Activated B cell treated with CpG ODN at 0.5 μM for 24 hours (primary cell): ENCODE data around the gene FRZB. TPM values are rescaled to one million over a fixed set of nuclear protein-coding genes. Genes with fewer than 3 reads are reported as not detected.
"Not testable (repeated sequence)": the region's sequence is repeated elsewhere in the genome, so short reads cannot be mapped to it uniquely, and the experiment has no call there.

ENCODE experiments used
- ATAC-seq: fragments of 200-7000 bp; cut with Tn5 transposase; one replicate; pipeline ENCODE4 v1.10.0; 2021; ENCODE audit warnings: low read depth, mild to moderate bottlenecking, moderate library complexity
- CTCF ChIA-PET: fragments of 350-600 bp; sonication (Branson Sonifier 250); formaldehyde crosslinking; loops from one replicate; lab custom pipeline; 2021; ENCODE audit warnings: antibody characterized with exemption; lab: Charles Lee
- POLR2A ChIA-PET: fragments of 350-600 bp; sonication (Branson Sonifier 250); formaldehyde crosslinking; loops from one replicate; lab custom pipeline; 2021; ENCODE audit warnings: antibody characterized with exemption; lab: Charles Lee
- DNase-seq: peaks from one replicate; pipeline ENCODE4 v3.0.0; 2022
- H3K27ac Mint-ChIP-seq: one replicate; pipeline ENCODE4 v1.8.0; 2020; ENCODE audit warnings: mixed read lengths
- H3K27me3 Mint-ChIP-seq: one replicate; pipeline ENCODE4 v1.8.0; 2021; ENCODE audit warnings: mixed read lengths
- H3K36me3 Mint-ChIP-seq: one replicate; pipeline ENCODE4 v1.8.0; 2021; ENCODE audit warnings: low read depth, mixed read lengths
- H3K4me1 Mint-ChIP-seq: one replicate; pipeline ENCODE4 v1.8.0; 2021; ENCODE audit warnings: mixed read lengths
- H3K4me3 Mint-ChIP-seq: one replicate; pipeline ENCODE4 v1.8.0; 2020; ENCODE audit warnings: mild to moderate bottlenecking, mixed read lengths
- H3K9me3 Mint-ChIP-seq: one replicate; pipeline ENCODE4 v1.8.0; 2020; ENCODE audit warnings: mixed read lengths
- intact Hi-C: fragments of 100-400 bp; cut with micrococcal nuclease; formaldehyde crosslinking; loops from one replicate; pipeline ENCODE4 v1.15.1; 2024
- total RNA-seq: library from RNA; stranded (reverse); gene quantifications from 2 replicates; pipeline ENCODE4 v1.2.3, GENCODE V29; 2022
- TF ChIP-seq, protein P1 (sequence below): fragments of 200-600 bp; IDR thresholded peaks from one replicate; pipeline ENCODE4 v1.8.0; 2022; ENCODE audit warnings: antibody characterized with exemption, mild to moderate bottlenecking

FRZB gene
- total RNA-seq, 1 donor from 2014 or later, result not detected

DNA sequence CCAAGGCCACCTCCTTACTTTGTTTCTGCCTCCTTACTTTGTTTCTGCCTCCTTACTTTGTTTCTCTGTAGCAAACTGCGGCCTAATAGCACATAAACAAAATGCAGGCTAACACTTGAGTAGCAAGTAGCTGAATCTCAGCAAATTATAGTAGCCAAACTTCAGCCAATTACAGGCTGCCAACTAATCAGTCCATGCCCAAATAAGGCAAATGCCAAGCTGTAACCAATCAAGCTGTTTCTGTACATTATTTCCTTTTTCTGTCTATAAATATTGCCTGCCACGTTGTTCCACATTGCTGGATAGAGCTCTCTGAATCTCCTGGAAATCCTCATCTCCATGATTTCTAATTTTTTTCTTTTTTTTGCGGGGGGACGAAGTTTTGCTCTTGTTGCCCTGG is 28.7 kb upstream of the FRZB start:
- intact Hi-C loops, result no loop called here
- TF ChIP-seq, protein P1, sequence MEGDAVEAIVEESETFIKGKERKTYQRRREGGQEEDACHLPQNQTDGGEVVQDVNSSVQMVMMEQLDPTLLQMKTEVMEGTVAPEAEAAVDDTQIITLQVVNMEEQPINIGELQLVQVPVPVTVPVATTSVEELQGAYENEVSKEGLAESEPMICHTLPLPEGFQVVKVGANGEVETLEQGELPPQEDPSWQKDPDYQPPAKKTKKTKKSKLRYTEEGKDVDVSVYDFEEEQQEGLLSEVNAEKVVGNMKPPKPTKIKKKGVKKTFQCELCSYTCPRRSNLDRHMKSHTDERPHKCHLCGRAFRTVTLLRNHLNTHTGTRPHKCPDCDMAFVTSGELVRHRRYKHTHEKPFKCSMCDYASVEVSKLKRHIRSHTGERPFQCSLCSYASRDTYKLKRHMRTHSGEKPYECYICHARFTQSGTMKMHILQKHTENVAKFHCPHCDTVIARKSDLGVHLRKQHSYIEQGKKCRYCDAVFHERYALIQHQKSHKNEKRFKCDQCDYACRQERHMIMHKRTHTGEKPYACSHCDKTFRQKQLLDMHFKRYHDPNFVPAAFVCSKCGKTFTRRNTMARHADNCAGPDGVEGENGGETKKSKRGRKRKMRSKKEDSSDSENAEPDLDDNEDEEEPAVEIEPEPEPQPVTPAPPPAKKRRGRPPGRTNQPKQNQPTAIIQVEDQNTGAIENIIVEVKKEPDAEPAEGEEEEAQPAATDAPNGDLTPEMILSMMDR, result no peak
- CTCF ChIA-PET, result no interaction called here
- POLR2A ChIA-PET, result no interaction called here
- Mint-ChIP-seq H3K27me3 (peaks cover 2% of the 10 kb centered on the region), H3K9me3 (no peaks in the 10 kb centered on the region), H3K27ac (no peak overlapping the region), H3K36me3 (no peaks in the 10 kb centered on the region), H3K4me1 (no peaks in the 10 kb centered on the region), H3K4me3 (no peak overlapping the region)
- DNase-seq, result no peak
- no peak for ATAC-seq

DNA sequence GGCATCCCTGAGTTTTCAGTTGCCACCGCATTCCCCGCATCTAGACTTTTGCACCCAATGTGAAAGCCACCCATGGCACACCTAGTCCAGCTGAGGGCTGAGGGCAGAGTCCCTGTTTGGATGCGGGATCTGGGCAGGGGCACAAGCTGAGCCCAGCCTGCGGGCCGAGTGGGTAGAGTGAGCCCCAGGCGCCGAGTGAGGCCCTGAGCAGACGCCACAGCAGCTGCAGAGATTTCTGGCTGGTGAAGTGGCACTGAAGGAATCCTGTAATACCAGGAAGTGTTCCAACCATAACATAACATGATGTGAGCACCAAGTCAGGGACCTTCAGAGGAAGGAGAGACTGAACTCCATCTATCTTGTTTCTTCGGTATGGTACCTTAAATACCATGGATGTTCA is 27.7 kb upstream of the FRZB start:
- CTCF ChIA-PET, result no interaction called here
- POLR2A ChIA-PET, result no interaction called here
- Mint-ChIP-seq H3K27ac (no peak overlapping the region), H3K27me3 (no peaks in the 10 kb centered on the region), H3K4me1 (no peaks in the 10 kb centered on the region), H3K36me3 (no peaks in the 10 kb centered on the region), H3K9me3 (no peaks in the 10 kb centered on the region), H3K4me3 (no peak overlapping the region)
- DNase-seq (no peak), ATAC-seq (no peak)
- intact Hi-C loops, result no loop called here
- TF ChIP-seq, protein P1, result no peak

DNA sequence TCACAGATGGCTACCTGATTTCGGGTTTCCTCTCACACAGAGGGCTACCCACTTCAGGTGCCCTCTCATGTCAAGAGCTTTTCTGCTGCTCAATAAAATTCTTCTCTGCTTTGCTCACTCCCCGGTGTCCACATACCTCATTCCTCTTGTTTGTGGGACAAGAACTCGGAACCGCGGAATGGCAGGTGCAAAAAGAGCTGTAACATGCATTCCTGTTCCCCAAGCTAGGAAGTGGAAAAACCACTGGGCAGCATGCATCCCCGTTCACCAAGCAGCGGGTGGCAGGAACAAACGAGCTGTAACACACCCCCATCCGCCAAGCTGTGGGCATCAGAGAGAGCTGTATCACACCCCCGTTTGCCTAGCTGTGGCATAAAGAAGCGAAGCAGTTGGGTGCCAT is 27.2 kb upstream of the FRZB start:
- TF ChIP-seq, protein P1, result no peak
- no peak overlapping the region for H3K27ac Mint-ChIP-seq
- no peaks in the 10 kb centered on the region for H3K9me3 Mint-ChIP-seq
- no peak overlapping the region for H3K4me3 Mint-ChIP-seq
- no peaks in the 10 kb centered on the region for H3K27me3 Mint-ChIP-seq
- ATAC-seq (no peak), DNase-seq (no peak)
- no peaks in the 10 kb centered on the region for H3K36me3 Mint-ChIP-seq
- ChIA-PET POLR2A (no interaction called here), CTCF (no interaction called here)
- no peaks in the 10 kb centered on the region for H3K4me1 Mint-ChIP-seq
- intact Hi-C loops, result no loop called here

DNA sequence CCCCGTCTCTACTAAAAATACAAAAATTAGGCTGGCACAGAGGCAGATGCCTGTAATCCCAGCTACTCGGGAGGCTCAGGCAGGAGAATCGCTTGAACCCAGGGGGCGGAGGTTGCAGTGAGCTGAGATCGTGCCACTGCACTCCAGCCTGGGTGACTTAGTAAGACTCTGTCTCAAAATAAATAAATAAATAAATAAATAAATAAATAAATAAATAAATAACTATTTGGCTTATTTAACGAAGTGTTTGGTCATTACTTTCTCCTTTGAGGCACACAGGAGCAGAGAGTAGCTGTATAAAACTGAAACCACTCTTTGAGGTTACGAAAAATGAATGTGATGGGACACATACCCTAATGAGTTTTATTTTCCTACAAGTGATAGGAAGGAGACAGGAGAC is 26.6 kb upstream of the FRZB start:
- H3K9me3 Mint-ChIP-seq, DNase-seq, H3K4me1 Mint-ChIP-seq, H3K4me3 Mint-ChIP-seq, CTCF ChIA-PET, H3K27me3 Mint-ChIP-seq, H3K36me3 Mint-ChIP-seq, intact Hi-C loops, H3K27ac Mint-ChIP-seq, ATAC-seq, POLR2A ChIA-PET: not testable (repeated sequence)

DNA sequence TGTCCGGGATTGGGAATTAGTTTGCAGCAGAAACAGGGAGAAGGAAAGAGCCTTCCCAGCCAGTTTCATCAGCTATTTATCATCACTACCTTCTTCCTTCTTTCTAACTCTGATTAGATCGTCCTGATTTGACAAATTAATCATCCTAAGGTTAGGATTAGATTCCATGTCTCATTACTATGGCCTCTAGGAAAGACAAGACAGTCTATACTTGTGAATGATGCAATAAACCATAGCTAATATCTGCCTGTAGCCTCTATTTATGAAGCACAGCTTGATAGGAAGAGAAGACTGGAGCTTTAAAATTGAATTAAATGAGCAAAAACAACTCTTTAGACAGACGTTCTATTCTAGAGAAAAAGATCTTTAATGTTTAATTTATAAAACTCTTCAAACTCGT is 25.2 kb upstream of the FRZB start:
- H3K27ac Mint-ChIP-seq, result no peak overlapping the region
- intact Hi-C loops, result no loop called here
- H3K4me1 Mint-ChIP-seq, result no peaks in the 10 kb centered on the region
- TF ChIP-seq, protein P1, result no peak
- ATAC-seq, result no peak
- DNase-seq, result no peak
- H3K9me3 Mint-ChIP-seq, result no peaks in the 10 kb centered on the region
- H3K27me3 Mint-ChIP-seq, result no peaks in the 10 kb centered on the region
- no peaks in the 10 kb centered on the region for H3K36me3 Mint-ChIP-seq
- POLR2A ChIA-PET, result no interaction called here
- H3K4me3 Mint-ChIP-seq, result no peak overlapping the region
- CTCF ChIA-PET, result no interaction called here

DNA sequence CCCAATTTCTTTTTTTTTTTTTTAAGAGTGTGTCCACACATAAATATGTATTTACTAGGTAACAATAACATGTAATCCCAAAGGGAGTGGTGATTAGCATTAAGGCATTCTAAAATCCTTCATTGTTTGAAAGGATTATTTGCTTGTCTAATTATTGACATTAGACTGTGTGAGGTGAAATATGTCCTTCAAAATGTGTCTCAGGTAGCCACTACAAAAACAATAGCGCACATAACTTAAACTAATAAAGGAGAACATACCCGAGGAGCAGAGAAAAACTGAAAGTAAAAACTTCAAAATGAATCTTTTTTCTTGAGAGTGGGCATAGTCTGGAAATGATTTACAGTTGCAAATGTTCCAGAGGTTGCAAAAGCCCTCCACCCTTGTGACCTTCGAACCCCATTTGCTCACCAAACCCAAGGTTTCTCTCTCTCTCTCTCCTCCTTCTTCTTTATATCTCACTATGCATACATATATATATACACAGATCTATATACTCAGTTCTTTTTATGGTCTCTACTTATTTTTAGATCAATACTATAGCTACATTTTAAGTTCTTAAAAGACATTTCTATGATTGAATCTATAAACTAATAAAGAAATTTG is 24.4 kb upstream of the FRZB start:
- Mint-ChIP-seq H3K27ac (no peak overlapping the region), H3K9me3 (no peaks in the 10 kb centered on the region), H3K4me3 (no peak overlapping the region), H3K4me1 (no peaks in the 10 kb centered on the region), H3K27me3 (no peaks in the 10 kb centered on the region), H3K36me3 (no peaks in the 10 kb centered on the region)
- ChIA-PET CTCF (no interaction called here), POLR2A (no interaction called here)
- intact Hi-C loops, result no loop called here
- TF ChIP-seq, protein P1, result no peak
- DNase-seq (no peak), ATAC-seq (no peak)
